ENCODE data around the gene HOXA5.

- TF ChIP-seq CTCF (tag by site-specific recombination; IDR thresholded peaks at IDR 0.05) (no peak), ZNF513 (tag by site-specific recombination; IDR thresholded peaks at IDR 0.05) (no peak), ZNF677 (tag by site-specific recombination; IDR thresholded peaks at IDR 0.05) (no peak), ZEB2 (tag by site-specific recombination; IDR thresholded peaks at IDR 0.05) (no peak), MEIS1 (CRISPR knock-in tag; IDR thresholded peaks at IDR 0.05; ENCODE audit: borderline replicate concordance) (no peak), TCF7L2 (IDR thresholded peaks at IDR 0.05; ENCODE audit: borderline replicate concordance, low read depth, low read length) (no peak), SP2 (tag by site-specific recombination; IDR thresholded peaks at IDR 0.05) (no peak), ZBTB8A (tag by site-specific recombination; IDR thresholded peaks at IDR 0.05) (no peak), ZNF10 (tag by site-specific recombination; IDR thresholded peaks at IDR 0.05) (no peak), ZNF112 (tag by site-specific recombination; IDR thresholded peaks at IDR 0.05) (no peak), ZSCAN4 (tag by site-specific recombination; IDR thresholded peaks at IDR 0.05) (no peak)
Measured at GRCh38 chr7:27158436-27159265, 15.2 kb upstream of the HOXA5 start.
